ENCODE measurements around the gene MPV17L2. TPM values are rescaled to one million over a fixed set of nuclear protein-coding genes. Genes with fewer than 3 reads are reported as not detected.

MPV17L2 gene
- total RNA-seq, 4 donors from 2014 or later = 13.8 to 30.7 (median 22.4) TPM

DNA sequence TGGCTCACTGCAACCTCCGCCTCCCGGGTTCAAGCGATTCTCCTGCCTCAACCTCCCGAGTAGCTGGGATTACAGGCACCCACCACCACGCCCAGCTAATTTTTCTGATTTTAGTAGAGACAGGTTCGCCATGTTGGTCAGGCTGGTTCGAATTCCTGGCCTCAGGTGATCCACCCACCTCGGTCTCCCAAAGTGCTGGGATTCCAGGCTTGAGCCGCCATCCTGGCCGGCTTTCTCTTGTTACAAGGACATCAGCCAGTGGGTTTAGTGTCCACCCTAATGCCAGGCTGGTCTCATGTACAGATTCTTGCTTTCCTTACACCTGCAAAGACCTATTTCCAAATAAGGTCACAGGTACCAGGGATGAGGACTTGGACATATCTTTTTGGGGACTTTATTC is 33.2 kb upstream of the MPV17L2 start:
- H3K27ac ChIP-seq = peak overlapping the region in 2 of 4 donors; percentile 85
- H3K4me1 ChIP-seq = peaks cover 0 to 59% (median 24%) of the 10 kb centered on the region in 3 donors
- TF ChIP-seq POLR2AphosphoS5 (IDR thresholded peaks at IDR 0.05) (no peak), EP300 (IDR thresholded peaks at IDR 0.05) (no peak), CTCF (IDR thresholded peaks at IDR 0.05) (no peak), POLR2A (IDR thresholded peaks at IDR 0.05) (no peak)
- H3K9me3 ChIP-seq = no peaks in the 10 kb centered on the region
- H3K4me3 ChIP-seq = no peak overlapping the region
- WGBS, 2 donors (ENCODE audit: low coverage in 1 of 2) = 96% methylated on average over 5 of the region's 10 CpGs; no CpG with 5 or more reads in 1 of the 2 donors
- H3K36me3 ChIP-seq = peaks cover 0 to 39% of the 10 kb centered on the region in 2 donors
- ATAC-seq = no peak
- H3K27me3 ChIP-seq = no peaks in the 10 kb centered on the region

- WGBS, 2 donors (ENCODE audit: low coverage in 1 of 2) = no CpG with 5 or more reads among the region's 13 CpGs
- Histone ChIP-seq H3K9me3 (no peaks in the 10 kb centered on the region), H3K4me1 (peaks cover 0 to 52% (median 24%) of the 10 kb centered on the region in 3 donors), H3K27ac (peak overlapping the region; percentile 40 to 85 (median 85)), H3K27me3 (no peaks in the 10 kb centered on the region), H3K4me3 (peak overlapping the region; percentile 28 to 55), H3K36me3 (peaks cover 0 to 45% of the 10 kb centered on the region in 2 donors)
- TF ChIP-seq CTCF (IDR thresholded peaks at IDR 0.05) (no peak), EP300 (IDR thresholded peaks at IDR 0.05) (no peak), POLR2AphosphoS5 (IDR thresholded peaks at IDR 0.05) (no peak)
- no peak for ATAC-seq
Observed at GRCh38 chr19:18160493-18160970, 32.5 kb upstream of the MPV17L2 start.

- peak; percentile 89 for ATAC-seq
- H3K27ac ChIP-seq = peak overlapping the region; percentile 40 to 85 (median 85)
- 0% methylated on average over 1 of the region's 66 CpGs; no CpG with 5 or more reads in 1 of the 2 donors for WGBS, 2 donors (ENCODE audit: low coverage in 1 of 2)
Observed at GRCh38 chr19:18160971-18161635, 31.9 kb upstream of the MPV17L2 start.

GRCh38 chr19:18161636-18162002 is 31.4 kb upstream of the MPV17L2 start:
- Histone ChIP-seq H3K9me3 (no peaks in the 10 kb centered on the region), H3K4me3 (peak overlapping the region; percentile 7 to 55), H3K27me3 (no peaks in the 10 kb centered on the region), H3K36me3 (peaks cover 0 to 48% of the 10 kb centered on the region in 2 donors), H3K4me1 (peaks cover 0 to 41% (median 23%) of the 10 kb centered on the region in 3 donors), H3K27ac (peak overlapping the region in 3 of 4 donors; percentile 85)
- TF ChIP-seq POLR2A (IDR thresholded peaks at IDR 0.05) (no peak), CTCF (IDR thresholded peaks at IDR 0.05) (no peak), EP300 (IDR thresholded peaks at IDR 0.05) (no peak), POLR2AphosphoS5 (IDR thresholded peaks at IDR 0.05) (no peak)
- WGBS, 2 donors (ENCODE audit: low coverage in 1 of 2) = 61% methylated on average over 10 of the region's 19 CpGs; no CpG with 5 or more reads in 1 of the 2 donors
- ATAC-seq = peak; percentile 19

More at GRCh38 chr19:18160971-18161635, 31.9 kb upstream of the MPV17L2 start:
- Histone ChIP-seq H3K4me3 (peak overlapping the region; percentile 28 to 55), H3K9me3 (no peaks in the 10 kb centered on the region), H3K27me3 (no peaks in the 10 kb centered on the region), H3K36me3 (peaks cover 0 to 45% of the 10 kb centered on the region in 2 donors), H3K4me1 (peaks cover 0 to 46% (median 24%) of the 10 kb centered on the region in 3 donors)
- no peak for TF ChIP-seq EP300 (IDR thresholded peaks at IDR 0.05)
- TF ChIP-seq CTCF (IDR thresholded peaks at IDR 0.05) = peak in 3 of 4 experiments; percentile 70 to 79 (median 74)
- TF ChIP-seq POLR2A (IDR thresholded peaks at IDR 0.05) = no peak

DNA sequence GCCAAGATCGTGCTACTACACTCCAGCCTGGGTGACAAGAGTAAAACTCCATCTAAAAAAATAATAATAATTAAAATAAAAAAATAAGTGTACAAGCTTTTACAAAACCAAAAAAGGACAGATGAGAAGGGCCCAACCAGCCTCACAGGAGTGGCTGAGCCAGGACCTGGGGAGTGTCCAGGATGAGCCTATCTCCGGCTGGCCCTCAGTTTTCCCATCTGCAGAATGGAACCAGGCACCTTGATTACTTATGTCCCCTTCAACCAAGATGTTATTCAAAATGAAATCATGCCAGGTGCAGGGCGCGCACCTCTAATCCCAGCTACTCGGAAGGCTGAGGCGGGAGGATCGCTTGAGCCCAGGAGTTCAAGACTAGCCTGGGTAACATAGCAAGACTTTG is 28.9 kb upstream of the MPV17L2 start:
- TF ChIP-seq POLR2AphosphoS5 (IDR thresholded peaks at IDR 0.05) = no peak
- no peak for TF ChIP-seq POLR2A (IDR thresholded peaks at IDR 0.05)
- no peak for TF ChIP-seq EP300 (IDR thresholded peaks at IDR 0.05)
- TF ChIP-seq CTCF (IDR thresholded peaks at IDR 0.05) = no peak
- WGBS, 2 donors (ENCODE audit: low coverage in 1 of 2) = 95 to 100% methylated on average over 5 to 7 of the region's 7 CpGs
- Histone ChIP-seq H3K27ac (no peak overlapping the region), H3K27me3 (no peaks in the 10 kb centered on the region), H3K36me3 (peaks cover 0 to 73% of the 10 kb centered on the region in 2 donors), H3K4me1 (peaks cover 0 to 21% (median 12%) of the 10 kb centered on the region in 3 donors), H3K9me3 (no peaks in the 10 kb centered on the region), H3K4me3 (no peak overlapping the region)
- no peak for ATAC-seq
